SK-N-SH treated with all-trans-retinoic acid at 6 μM for 48 hours (cell line): ENCODE measurements around the gene UVSSA.

Experiments used
- ATAC-seq: fragments of 200-7000 bp; cut with Tn5 transposase; 3 replicates; pipeline ENCODE4 v1.9.1; 2020; ENCODE audit warnings: mild to moderate bottlenecking, moderate library complexity
- BACH2 ChIP-seq: fragments of 250-450 bp; sonication (Bioruptor Pico); IDR thresholded peaks from 2 replicates; pipeline ENCODE4 v1.9.0; 2021; ENCODE audit warnings: mild to moderate bottlenecking, borderline replicate concordance
- CREB5 ChIP-seq: fragments of 250-450 bp; sonication (Bioruptor Pico); IDR thresholded peaks from 2 replicates; pipeline ENCODE4 v1.5.1; 2020; ENCODE audit warnings: low read depth, mild to moderate bottlenecking, moderate library complexity
- CSDC2 ChIP-seq: fragments of 250-450 bp; sonication (Bioruptor Pico); IDR thresholded peaks from 2 replicates; pipeline ENCODE4 v1.5.0; 2020; ENCODE audit warnings: mild to moderate bottlenecking, moderate library complexity
- CSRNP3 ChIP-seq: fragments of 250-450 bp; sonication (Bioruptor Pico); IDR thresholded peaks from 2 replicates; pipeline ENCODE4 v1.5.1; 2021; ENCODE audit warnings: mild to moderate bottlenecking, moderate library complexity
- ESRRG ChIP-seq: fragments of 250-450 bp; sonication (Bioruptor Pico); IDR thresholded peaks from 2 replicates; pipeline ENCODE4 v1.6.1; 2021; ENCODE audit warnings: mild to moderate bottlenecking
- GLIS3 ChIP-seq: fragments of 250-450 bp; sonication (Bioruptor Pico); IDR thresholded peaks from 2 replicates; pipeline ENCODE4 v1.5.0; 2020; ENCODE audit warnings: mild to moderate bottlenecking, moderate library complexity
- ISL1 ChIP-seq: fragments of 250-450 bp; sonication (Bioruptor Pico); IDR thresholded peaks from 2 replicates; pipeline ENCODE4 v2.1.2; 2022; ENCODE audit warnings: mild to moderate bottlenecking, moderate library complexity
- OSR1 ChIP-seq: fragments of 250-450 bp; sonication (Bioruptor Pico); IDR thresholded peaks from 2 replicates; pipeline ENCODE4 v1.8.0; 2022; ENCODE audit warnings: moderate library complexity, mild to moderate bottlenecking, inconsistent platforms
- POU6F1 ChIP-seq: fragments of 250-450 bp; sonication (Bioruptor Pico); IDR thresholded peaks from 2 replicates; pipeline ENCODE4 v1.8.0; 2021; ENCODE audit warnings: low read depth, mild to moderate bottlenecking, moderate library complexity, borderline replicate concordance
- RARB ChIP-seq: fragments of 250-450 bp; sonication (Bioruptor Pico); IDR thresholded peaks from 2 replicates; pipeline ENCODE4 v1.8.0; 2021; ENCODE audit warnings: mild to moderate bottlenecking, moderate library complexity
- SNAI2 ChIP-seq: fragments of 250-450 bp; sonication (Bioruptor Pico); IDR thresholded peaks from 2 replicates; pipeline ENCODE4 v1.5.0; 2020; ENCODE audit warnings: mild to moderate bottlenecking, moderate library complexity
- TCF4 ChIP-seq: fragments of 250-450 bp; sonication (Bioruptor Pico); IDR thresholded peaks from 2 replicates; pipeline ENCODE4 v1.8.0; 2021; ENCODE audit warnings: mild to moderate bottlenecking, moderate library complexity, borderline replicate concordance
- TSHZ2 ChIP-seq: fragments of 250-450 bp; sonication (Bioruptor Pico); IDR thresholded peaks from 2 replicates; pipeline ENCODE4 v1.5.0; 2020; ENCODE audit warnings: mild to moderate bottlenecking, moderate library complexity
- ZFP3 ChIP-seq: fragments of 250-450 bp; sonication (Bioruptor Pico); IDR thresholded peaks from 2 replicates; pipeline ENCODE4 v1.5.0; 2020; ENCODE audit warnings: mild to moderate bottlenecking, moderate library complexity
- ZFP30 ChIP-seq: fragments of 450-650 bp; formaldehyde crosslinking; IDR thresholded peaks from 2 replicates; pipeline ENCODE4 v1.5.0; 2022; ENCODE audit warnings: mild to moderate bottlenecking, moderate library complexity
- ZNF70 ChIP-seq: fragments of 450-650 bp; formaldehyde crosslinking; IDR thresholded peaks from 2 replicates; pipeline ENCODE4 v1.5.0; 2020; ENCODE audit warnings: mild to moderate bottlenecking, moderate library complexity
- ZNF8 ChIP-seq: fragments of 450-650 bp; formaldehyde crosslinking; IDR thresholded peaks from 2 replicates; pipeline ENCODE4 v1.5.0; 2020; ENCODE audit warnings: mild to moderate bottlenecking, moderate library complexity

UVSSA gene

GRCh38 chr4:1403591-1404572 is 56.9 kb downstream of the UVSSA start:
- no peak for TF ChIP-seq TCF4 (CRISPR knock-in tag)
- no peak for TF ChIP-seq CSRNP3
- TF ChIP-seq CSDC2 (CRISPR knock-in tag), result no peak
- TF ChIP-seq POU6F1 (CRISPR knock-in tag), result no peak
- TF ChIP-seq ESRRG (CRISPR knock-in tag), result no peak
- TF ChIP-seq, all 23 proteins: peak for 0
- no peak for ATAC-seq

GRCh38 chr4:1404573-1405253 is 57.7 kb downstream of the UVSSA start:
- no peak for ATAC-seq
- TF ChIP-seq RARB (CRISPR knock-in tag) (no peak), ESRRG (CRISPR knock-in tag) (no peak), CSRNP3 (no peak), ZFP3 (CRISPR knock-in tag) (no peak), TCF4 (CRISPR knock-in tag) (no peak), OSR1 (CRISPR knock-in tag) (no peak), TSHZ2 (CRISPR knock-in tag) (no peak)

- TF ChIP-seq SNAI2 (CRISPR knock-in tag), result no peak
- TF ChIP-seq ZNF70 (CRISPR knock-in tag), result no peak
- TF ChIP-seq OSR1 (CRISPR knock-in tag), result no peak
- TF ChIP-seq ESRRG (CRISPR knock-in tag), result no peak
- TF ChIP-seq ISL1, result no peak
- no peak for ATAC-seq
Measured at GRCh38 chr4:1405254-1405635, 58.2 kb downstream of the UVSSA start.

- no peak for ATAC-seq
- TF ChIP-seq OSR1 (CRISPR knock-in tag) (no peak), ZNF8 (CRISPR knock-in tag) (no peak), BACH2 (CRISPR knock-in tag) (no peak), CREB5 (no peak), ISL1 (no peak), GLIS3 (CRISPR knock-in tag) (no peak), ZFP30 (CRISPR knock-in tag) (no peak)
Measured at GRCh38 chr4:1405636-1406393, 58.8 kb downstream of the UVSSA start.
